Skeletal muscle cell (primary cell): Measurements from ENCODE around the gene DPP10.

Experiments
- DNase-seq: peaks from one replicate; pipeline ENCODE4 v3.0.0-alpha.2; 2010; ENCODE audit warnings: low read depth
- H3K4me3 ChIP-seq: 2 replicates; pipeline ENCODE4 v1.5.1; 2011; ENCODE audit warnings: low read depth, mild to moderate bottlenecking, control low read depth, low read length, moderate library complexity

The DPP10 gene

GRCh38 chr2:115560666-115561065 lies 1118.2 kb downstream of the DPP10 start:
- H3K4me3 ChIP-seq: no peak overlapping the region
- DNase-seq: no peak

DNA sequence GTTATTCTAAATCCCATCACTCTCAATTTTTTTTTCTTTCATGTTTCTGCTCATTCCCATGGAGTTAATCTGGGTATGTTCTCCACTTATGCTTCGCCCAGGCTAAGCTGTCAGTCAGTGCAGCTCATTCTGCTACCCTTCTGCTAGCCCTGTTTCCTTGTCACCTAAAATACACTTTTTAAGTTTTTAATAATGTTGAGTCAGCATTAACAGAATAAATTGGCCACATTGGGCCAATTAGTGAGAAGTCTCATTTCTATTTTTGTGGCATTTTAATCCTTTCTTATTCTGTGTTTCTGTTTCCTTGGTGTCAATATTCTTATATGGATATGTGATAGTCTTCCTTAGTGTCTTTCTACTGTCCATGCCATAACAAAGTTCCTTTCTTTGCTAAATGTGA lies 1126.2 kb downstream of the DPP10 start:
- no peak for DNase-seq
- H3K4me3 ChIP-seq: no peak overlapping the region

DNA sequence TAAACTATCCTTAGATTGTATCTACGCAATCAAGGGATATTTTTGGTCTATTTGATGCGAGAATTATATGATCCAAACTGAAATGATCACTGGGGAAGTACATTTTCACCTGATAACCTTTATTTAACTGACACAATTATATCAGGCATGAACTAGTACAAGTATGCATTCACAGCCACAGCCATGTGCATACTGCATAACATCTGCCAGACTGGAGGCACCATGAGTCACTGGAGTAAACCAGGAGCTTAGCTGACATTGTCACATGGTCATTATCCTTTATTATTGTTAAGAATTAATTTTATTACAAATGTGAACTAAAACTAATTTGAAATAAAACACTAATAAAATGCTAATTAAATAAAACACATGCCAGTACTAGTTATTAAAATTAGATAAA lies 1127.1 kb downstream of the DPP10 start:
- H3K4me3 ChIP-seq: no peak overlapping the region
- DNase-seq: no peak

DNA sequence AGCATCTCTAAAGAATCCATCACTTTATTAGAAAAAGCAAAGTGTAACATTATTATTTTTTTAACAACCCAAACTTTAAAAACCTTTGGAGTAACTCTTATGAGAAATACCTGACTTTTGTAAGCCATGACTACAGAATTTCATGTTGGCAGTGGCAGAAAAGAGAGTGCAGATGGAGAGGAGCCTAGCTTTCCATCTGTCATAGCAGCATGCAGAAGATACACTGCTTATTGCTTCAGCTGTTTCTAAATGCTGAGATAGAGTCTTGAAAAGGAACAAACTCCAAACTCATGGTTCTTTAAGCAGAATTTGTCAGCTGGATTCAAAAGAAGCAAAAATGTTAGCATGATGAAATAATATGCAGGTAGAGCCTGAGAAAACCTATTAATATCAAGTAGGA lies 1130.3 kb downstream of the DPP10 start:
- no peak for DNase-seq
- no peak overlapping the region for H3K4me3 ChIP-seq

- no peak overlapping the region for H3K4me3 ChIP-seq
- no peak for DNase-seq
Observed at GRCh38 chr2:115573756-115574155, 1131.3 kb downstream of the DPP10 start.

DNA sequence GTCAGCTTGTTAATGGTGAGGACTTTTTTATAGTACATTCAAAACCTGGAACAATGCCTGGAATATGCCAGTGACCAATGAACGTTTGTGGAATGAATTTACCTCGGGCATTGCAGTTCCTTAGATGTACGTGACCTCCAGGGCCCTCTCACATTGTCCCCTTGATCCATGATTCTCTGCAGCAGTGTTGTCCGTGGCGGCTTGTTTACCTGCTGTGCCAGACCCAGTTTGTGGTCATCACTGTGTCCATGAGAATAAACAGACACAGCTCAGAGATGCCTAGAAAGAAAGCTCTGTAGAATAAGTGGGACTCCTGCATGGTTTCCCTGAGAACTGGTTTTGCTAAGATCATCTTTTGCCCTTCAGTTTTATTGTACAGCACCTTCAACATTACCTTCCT lies 1132.2 kb downstream of the DPP10 start:
- H3K4me3 ChIP-seq: no peak overlapping the region

DNA sequence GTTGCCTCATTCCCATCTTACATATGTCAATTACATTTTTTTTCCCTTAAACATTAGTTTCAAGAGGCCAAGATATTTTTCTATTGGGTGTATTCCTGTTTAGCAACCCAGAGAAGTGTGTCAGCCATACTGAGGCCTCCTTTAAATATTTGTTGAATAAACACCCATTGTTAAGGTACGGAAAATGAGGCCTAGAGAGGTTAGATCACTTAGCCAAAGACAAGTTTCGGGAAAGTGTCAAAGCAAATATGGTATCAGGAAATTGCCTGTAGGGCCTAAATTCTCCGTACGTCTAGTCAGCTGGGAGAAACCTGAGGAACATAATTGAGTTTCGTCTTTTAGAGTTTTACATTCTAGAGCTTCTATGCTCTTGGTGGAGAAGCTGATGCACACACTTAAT lies 1138.3 kb downstream of the DPP10 start:
- DNase-seq: no peak
- no peak overlapping the region for H3K4me3 ChIP-seq

More for the DNA sequence above, 1132.2 kb downstream of the DPP10 start:
- DNase-seq: no peak

DNA sequence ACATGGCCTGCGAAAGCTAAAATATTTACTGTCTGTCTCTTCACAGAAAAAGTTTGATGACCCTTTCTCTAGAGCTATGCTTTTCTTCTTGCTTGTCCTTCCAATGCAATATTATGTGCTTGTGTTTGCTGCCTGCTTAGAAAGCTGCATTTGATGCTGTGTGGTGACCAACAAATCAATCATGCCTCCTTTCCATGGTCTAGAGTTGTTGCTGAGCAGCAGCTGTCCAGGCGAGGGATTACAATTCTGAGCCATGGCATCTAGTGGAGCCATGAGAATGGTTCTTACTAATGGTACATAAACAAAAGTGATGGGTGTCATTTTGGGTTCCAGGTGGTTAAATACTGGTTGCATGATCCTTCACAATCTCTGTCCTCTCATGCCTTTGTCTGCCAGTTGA lies 1142.1 kb downstream of the DPP10 start:
- DNase-seq: no peak

DNA sequence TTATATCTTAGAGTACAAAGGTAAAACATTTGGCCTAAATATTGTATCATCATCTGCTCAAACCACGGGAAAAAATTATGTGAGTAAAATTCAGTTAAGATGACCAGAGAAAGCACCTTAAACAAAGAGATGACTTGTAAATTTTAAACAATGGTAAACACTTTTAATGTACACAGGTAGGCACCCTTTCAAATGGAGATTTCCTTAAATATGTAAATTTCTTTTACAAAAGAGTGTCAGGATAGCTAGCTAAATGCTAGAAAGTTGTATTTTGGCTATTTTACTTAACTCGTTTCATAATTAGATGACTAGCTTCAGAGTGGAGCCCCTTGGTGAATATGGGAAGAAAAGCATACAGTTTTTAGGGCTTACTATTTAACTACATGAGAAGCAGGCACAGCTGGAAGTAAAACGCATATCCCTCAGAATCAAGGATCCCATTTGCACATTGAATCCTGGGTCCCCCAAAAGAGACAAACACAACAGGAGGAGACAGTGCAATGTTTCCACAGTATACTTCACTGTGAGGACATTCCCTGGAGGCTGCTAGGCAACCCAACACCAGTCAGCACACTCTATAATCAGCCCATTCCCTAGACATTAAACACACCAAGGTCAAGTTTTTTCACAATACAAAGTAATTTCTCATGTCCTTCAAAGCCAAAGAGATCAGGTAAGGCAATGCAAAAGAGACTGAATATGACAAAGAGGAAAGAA lies 1154.4 kb downstream of the DPP10 start:
- H3K4me3 ChIP-seq: no peak overlapping the region
- no peak for DNase-seq

More for the DNA sequence above, 1142.1 kb downstream of the DPP10 start:
- no peak overlapping the region for H3K4me3 ChIP-seq

DNA sequence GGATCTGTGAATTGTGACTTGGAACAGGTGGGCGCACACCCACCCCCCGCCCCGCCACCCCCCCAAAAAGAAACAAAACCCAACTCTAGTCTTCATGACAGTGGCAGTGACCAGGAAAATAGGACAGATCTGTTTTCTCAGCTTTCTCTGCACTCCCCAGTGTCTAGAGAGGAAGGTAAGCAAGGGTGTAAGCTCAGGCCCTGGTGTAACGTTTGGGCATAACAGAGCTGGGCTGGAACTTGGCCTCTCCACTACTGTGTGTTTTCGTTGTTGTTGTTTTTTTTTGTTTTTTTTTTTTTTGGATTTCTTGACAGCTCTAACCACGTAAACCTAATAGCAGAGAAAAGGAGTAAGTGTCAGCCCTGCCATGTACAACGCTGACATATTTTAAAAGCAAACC lies 1160.8 kb downstream of the DPP10 start:
- no peak for DNase-seq
- no peak overlapping the region for H3K4me3 ChIP-seq

DNA sequence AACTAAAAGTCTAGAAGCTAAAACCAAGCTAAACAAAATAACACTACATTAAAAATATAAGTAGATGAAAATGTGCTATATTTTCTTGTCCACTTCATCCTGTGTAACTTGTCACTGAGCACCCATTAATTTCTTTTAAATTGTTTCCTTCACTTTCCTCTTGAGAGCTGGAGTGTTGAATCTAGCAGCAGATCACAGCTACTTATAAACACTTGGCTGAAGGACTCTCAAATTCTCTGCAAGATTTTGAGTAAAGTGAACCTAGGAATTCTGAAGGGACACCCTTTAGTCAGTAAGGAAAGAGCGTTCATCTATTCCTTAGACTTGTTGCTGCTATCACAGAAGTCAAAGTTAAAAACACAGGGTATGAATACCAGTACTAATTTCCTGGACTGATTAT lies 1163.9 kb downstream of the DPP10 start:
- H3K4me3 ChIP-seq: no peak overlapping the region
- DNase-seq: no peak

GRCh38 chr2:115609978-115610377 lies 1167.5 kb downstream of the DPP10 start:
- no peak for DNase-seq
- H3K4me3 ChIP-seq: no peak overlapping the region

DNA sequence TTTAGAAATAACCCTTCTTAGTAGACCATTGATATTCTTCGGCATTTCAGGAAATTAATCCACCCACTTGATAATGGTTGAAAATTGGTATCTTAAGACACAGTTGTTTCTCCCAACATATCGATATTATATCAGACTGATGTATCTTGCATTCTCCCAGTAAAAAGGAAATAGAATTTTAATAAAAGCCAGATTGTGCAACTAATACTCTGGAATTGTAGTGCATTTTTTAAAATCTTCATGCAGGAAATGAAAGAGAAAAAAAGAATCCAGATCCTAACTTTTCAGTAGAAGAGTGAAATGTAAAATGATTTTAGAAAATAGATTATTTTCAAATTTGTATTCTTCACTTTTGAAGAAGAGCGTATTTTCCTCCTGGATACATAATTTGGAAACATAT lies 1168.4 kb downstream of the DPP10 start:
- H3K4me3 ChIP-seq: no peak overlapping the region
- DNase-seq: no peak

DNA sequence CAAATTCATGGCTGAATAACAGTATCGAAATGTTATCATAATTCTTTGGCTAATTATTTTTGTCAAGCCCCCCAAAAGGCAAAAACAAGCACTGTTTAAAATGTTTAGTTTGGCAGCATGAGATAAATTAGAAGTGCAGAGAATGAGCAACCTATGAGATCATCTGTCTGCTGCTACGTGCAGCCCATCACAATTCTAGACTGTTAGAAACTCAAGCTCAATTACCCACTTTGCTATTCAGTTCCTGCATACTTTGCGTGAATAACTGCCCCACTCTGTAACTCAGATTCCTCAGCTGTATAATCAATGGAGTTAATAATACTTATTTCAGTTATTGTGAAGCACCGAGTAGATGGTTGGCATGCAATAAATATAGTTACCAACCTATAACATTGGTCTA lies 1181.9 kb downstream of the DPP10 start:
- no peak overlapping the region for H3K4me3 ChIP-seq
- DNase-seq: no peak

DNA sequence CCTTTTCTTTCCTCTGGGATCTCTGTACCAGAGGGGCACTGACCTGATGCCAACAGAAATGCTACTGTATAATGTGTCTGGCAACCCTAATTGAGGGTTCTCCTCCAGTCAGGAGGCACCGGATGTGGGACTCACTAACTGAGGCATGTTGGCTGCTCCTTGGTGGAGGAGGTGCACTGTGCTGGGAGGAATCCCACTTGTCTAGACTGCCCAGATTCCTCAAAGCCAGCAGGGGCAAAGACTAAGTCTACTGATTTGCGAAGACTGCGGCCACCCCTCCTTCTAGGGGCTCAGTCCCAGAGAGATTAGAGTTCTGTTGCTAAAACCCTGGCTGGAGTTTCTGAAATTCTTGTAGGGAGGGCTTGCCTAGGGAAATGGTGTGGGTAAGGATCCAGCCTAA lies 1192.1 kb downstream of the DPP10 start:
- DNase-seq: no peak
- no peak overlapping the region for H3K4me3 ChIP-seq

- no peak overlapping the region for H3K4me3 ChIP-seq
- no peak for DNase-seq
Observed at GRCh38 chr2:115635430-115635829, 1193.0 kb downstream of the DPP10 start.

- H3K4me3 ChIP-seq: no peak overlapping the region
- no peak for DNase-seq
Observed at GRCh38 chr2:115649731-115650130, 1207.3 kb downstream of the DPP10 start.

DNA sequence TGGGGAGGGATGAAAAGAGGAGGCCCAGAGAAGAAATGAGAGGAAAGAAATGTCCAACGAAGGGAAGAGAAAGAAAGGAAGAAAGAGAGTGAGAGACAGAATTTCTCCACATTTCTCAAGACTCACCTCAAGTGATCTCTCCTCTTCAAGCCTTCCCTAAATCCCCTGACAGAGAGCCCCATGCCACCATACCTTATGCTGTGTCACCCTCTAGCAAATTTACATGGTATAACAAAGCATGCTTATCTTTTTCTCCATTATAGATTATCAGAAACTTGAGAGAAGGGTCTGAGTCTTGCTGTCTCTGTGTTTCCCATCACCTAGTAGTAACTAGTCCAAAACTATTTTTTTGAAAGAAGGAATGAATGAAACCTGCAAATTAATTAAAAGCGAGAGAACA lies 1208.4 kb downstream of the DPP10 start:
- no peak overlapping the region for H3K4me3 ChIP-seq
- DNase-seq: no peak

- no peak for DNase-seq
- H3K4me3 ChIP-seq: no peak overlapping the region
Observed at GRCh38 chr2:115652652-115653051, 1210.2 kb downstream of the DPP10 start.

GRCh38 chr2:115654362-115654761 lies 1211.9 kb downstream of the DPP10 start:
- no peak overlapping the region for H3K4me3 ChIP-seq
- no peak for DNase-seq

- no peak overlapping the region for H3K4me3 ChIP-seq
- no peak for DNase-seq
Observed at GRCh38 chr2:115678129-115678528, 1235.7 kb downstream of the DPP10 start.

GRCh38 chr2:115684345-115684744 lies 1241.9 kb downstream of the DPP10 start:
- DNase-seq: no peak
- H3K4me3 ChIP-seq: no peak overlapping the region
